K562 (cell line): ENCODE results near the gene SHTN1. TPM values are rescaled to one million over a fixed set of nuclear protein-coding genes. Genes with fewer than 3 reads are reported as not detected.

Experiments used
- ATAC-seq: fragments of 200-7000 bp; cut with Tn5 transposase; 3 replicates; pipeline ENCODE4 v1.9.1; 2020; ENCODE audit warnings: moderate library complexity
- BruUV-seq: library from RNA; stranded (reverse); fragments of 400-500 nt; replicated peaks from 2 replicates; lab custom pipeline; 2021; lab: Mats Ljungman, UMichigan
- CTCF ChIA-PET: fragments of 300-600 bp; formaldehyde crosslinking; extraction: SDS; loops from one replicate; lab custom pipeline; 2021; ENCODE audit warnings: low intra/inter-chr PET ratio; lab: Yijun Ruan, JAX
- POLR2A ChIA-PET: fragments of 300-600, 350-650 bp; sonication (Branson Sonifier 250); formaldehyde crosslinking; extraction: SDS; loops from one replicate; lab custom pipeline; 2021; ENCODE audit warnings: antibody characterized with exemption, inconsistent platforms; lab: Yijun Ruan, JAX
- DNase-seq, 4 experiments: peaks; one replicate each; pipeline versions ENCODE4 v3.0.0 to v3.0.0-alpha.2; 2011 to 2018; ENCODE audit warnings: low spot score in 3 of 4, mixed read lengths in 3 of 4; ENCODE audit errors: extremely low read depth in 1 of 4
- FAIRE-seq: peaks from 2 replicates; lab custom pipeline; 2011; peaks lifted over from hg19 to GRCh38; lab: Jason Lieb, UNC
- H2AFZ ChIP-seq: 2 replicates; pipeline ENCODE4 v1.6.0; 2011; ENCODE audit warnings: low read depth, low read length, control low read depth, inconsistent platforms
- H3K27ac ChIP-seq: fragments of 200-600 bp; 3 replicates; pipeline ENCODE4 v1.8.0; 2011; ENCODE audit warnings: low read depth, mild to moderate bottlenecking, control low read depth, inconsistent platforms, low read length, moderate library complexity, mixed read lengths; ENCODE audit errors: extremely low read depth
- H3K27me3 ChIP-seq, 2 experiments: fragments of 300-600 bp in 1 of 2; 2 replicates in 1 of 2; 3 replicates in 1 of 2; pipeline versions ENCODE4 v1.6.0 to v1.8.0; 2011; ENCODE audit warnings: inconsistent platforms in 2 of 2, low read length in 2 of 2, mild to moderate bottlenecking in 1 of 2, mixed read lengths in 1 of 2, moderate library complexity in 1 of 2; ENCODE audit not compliant: control insufficient read depth in 2 of 2, insufficient read depth in 2 of 2
- H3K36me3 ChIP-seq: fragments of 300-600 bp; 3 replicates; pipeline ENCODE4 v1.8.0; 2011; ENCODE audit warnings: mild to moderate bottlenecking, low read length, inconsistent platforms; ENCODE audit not compliant: control insufficient read depth, insufficient read depth
- H3K4me1 ChIP-seq, 2 experiments: fragments of 200-600 bp in 1 of 2; replicated peaks in 1 of 2; 2 replicates in 1 of 2; 3 replicates in 1 of 2; pipeline versions ENCODE4 v1.5.1 to v1.8.0; 2011; ENCODE audit warnings: inconsistent platforms in 2 of 2, low read length in 2 of 2, mild to moderate bottlenecking in 1 of 2, mixed read lengths in 1 of 2, moderate library complexity in 1 of 2; ENCODE audit not compliant: control insufficient read depth in 2 of 2, insufficient read depth in 2 of 2
- H3K4me2 ChIP-seq: 2 replicates; pipeline ENCODE4 v1.6.1; 2011; ENCODE audit warnings: low read length, control low read depth, inconsistent platforms, mixed read lengths; ENCODE audit not compliant: insufficient read depth
- H3K4me3 ChIP-seq: fragments of 200-600 bp; sonication (generic), shearing (Covaris generic); 2 replicates; pipeline ENCODE4 v1.5.1; 2016; ENCODE audit warnings: control low read depth, inconsistent platforms
- H3K79me2 ChIP-seq: fragments of 200-600 bp; 3 replicates; pipeline ENCODE4 v1.8.0; 2011; ENCODE audit warnings: low read length, inconsistent platforms; ENCODE audit not compliant: control insufficient read depth, insufficient read depth
- H3K9ac ChIP-seq, 2 experiments: 2 replicates each; pipeline versions ENCODE4 v1.6.0 to v1.6.1; 2011; ENCODE audit warnings: low read depth in 2 of 2, low read length in 2 of 2, control low read depth in 1 of 2, inconsistent platforms in 1 of 2, mild to moderate bottlenecking in 1 of 2, mixed read lengths in 1 of 2; ENCODE audit not compliant: insufficient read depth in 1 of 2
- H3K9me1 ChIP-seq: one replicate; pipeline ENCODE4 v1.6.0; 2011; ENCODE audit warnings: inconsistent platforms, mild to moderate bottlenecking, low read length, moderate library complexity; ENCODE audit not compliant: control insufficient read depth, insufficient read depth
- H3K9me3 ChIP-seq: replicated peaks from 2 replicates; pipeline ENCODE4 v1.5.1; 2011; ENCODE audit warnings: low read depth, low read length, inconsistent platforms; ENCODE audit not compliant: control insufficient read depth, insufficient read depth
- H4K20me1 ChIP-seq: replicated peaks from 2 replicates; pipeline ENCODE4 v1.6.1; 2011; ENCODE audit warnings: low read length, inconsistent platforms, mixed read lengths; ENCODE audit not compliant: control insufficient read depth, insufficient read depth
- ADNP ChIP-seq: fragments of 200-800 bp; sonication (Bioruptor generic); IDR thresholded peaks from 2 replicates; pipeline ENCODE4 v1.6.1; 2016; ENCODE audit warnings: missing genetic modification characterization, missing compliant biosample characterization
- ESRRB ChIP-seq: fragments of 250-450 bp; sonication (Bioruptor Pico); IDR thresholded peaks from 2 replicates; pipeline ENCODE4 v1.5.0; 2020; ENCODE audit warnings: mild to moderate bottlenecking, moderate library complexity, borderline replicate concordance
- PHTF2 ChIP-seq: fragments of 250-450 bp; sonication (Bioruptor Pico); IDR thresholded peaks from 2 replicates; pipeline ENCODE4 v1.5.0; 2021; ENCODE audit warnings: mild to moderate bottlenecking
- POLR2G ChIP-seq: fragments of 200-400 bp; formaldehyde crosslinking; IDR thresholded peaks from 2 replicates; pipeline ENCODE4 v1.6.1; 2017; ENCODE audit warnings: low read depth, mild to moderate bottlenecking, antibody characterized with exemption, low read length, moderate library complexity
- ZBTB5 ChIP-seq: fragments of 450-650 bp; IDR thresholded peaks from 2 replicates; pipeline ENCODE4 v1.6.1; 2017; ENCODE audit warnings: antibody characterized with exemption
- ZNF695 ChIP-seq: fragments of 450-650 bp; formaldehyde crosslinking; IDR thresholded peaks from 2 replicates; pipeline ENCODE4 v1.4.0; 2020; ENCODE audit warnings: mild to moderate bottlenecking, moderate library complexity
- WGBS: fragments of 100-300 bp; shearing (Covaris generic); methylation state at CpG from one replicate; pipeline ENCODE4 v1.1.6; 2016; ENCODE audit warnings: low coverage, mixed read lengths; ENCODE audit not compliant: insufficient coverage; ENCODE audit errors: missing lambda C conversion rate; 5-methylcytosine and 5-hydroxymethylcytosine counted together
- in situ Hi-C: fragments of 300-500 bp; cut with MboI; formaldehyde crosslinking; loops from 4 replicates; pipeline ENCODE4 v1.15.0; 2018; ENCODE audit warnings: inconsistent platforms, mixed read lengths
- intact Hi-C: fragments of 100-400 bp; cut with micrococcal nuclease; formaldehyde crosslinking; loops from 2 replicates; pipeline ENCODE4 v1.14.2; 2022
- polyA plus RNA-seq, 8 experiments: library from polyadenylated mRNA; depleted of rRNA in 4 of 8; stranded (reverse) in 5 of 8; unstranded in 3 of 8; fragments of >200 nt; fragmentation: Nextera tagmentation in 2 of 8; fragmentation: Illumina TruSeq in 1 of 8; extraction: Ambion mirVana in 2 of 8; extraction: Trizol in 1 of 8; gene quantifications; 2 replicates each; pipeline versions ENCODE4 v1.2.1 to v1.2.3, GENCODE V29; 2011 to 2014; ENCODE audit warnings: inconsistent platforms in 1 of 8, missing spikeins in 1 of 8
- total RNA-seq, 7 experiments: library from RNA; depleted of rRNA in 6 of 7; stranded (reverse); fragments of >200 nt in 6 of 7; fragmentation: Illumina TruSeq in 2 of 7; extraction: Trizol in 2 of 7; gene quantifications; 2 replicates each; pipeline versions ENCODE4 v1.2.1 to v1.2.3, GENCODE V29; 2011 to 2021; ENCODE audit warnings: low replicate concordance in 1 of 7
- TF ChIP-seq, protein P1 (sequence below): conservative IDR thresholded peaks from 2 replicates; pipeline ENCODE4 v1.6.1; 2011; ENCODE audit warnings: low read depth, mild to moderate bottlenecking, low read length; ENCODE audit not compliant: control insufficient read depth
- TF ChIP-seq, protein P2 (sequence below), 2 experiments: fragments of 250-450 bp in 1 of 2; fragments of 450-650 bp in 1 of 2; sonication (Bioruptor Pico) in 1 of 2; IDR thresholded peaks; 2 replicates each; pipeline versions ENCODE4 v1.6.1 to v1.8.0; 2016 to 2021; ENCODE audit warnings: mild to moderate bottlenecking in 2 of 2, moderate library complexity in 2 of 2, missing compliant biosample characterization in 1 of 2, missing genetic modification characterization in 1 of 2
- TF ChIP-seq, protein P3 (sequence below): fragments of 250-450 bp; sonication (Bioruptor Pico); IDR thresholded peaks from 2 replicates; pipeline ENCODE4 v1.8.0; 2021; ENCODE audit warnings: borderline replicate concordance, mild to moderate bottlenecking, moderate library complexity; ENCODE audit not compliant: poor library complexity, severe bottlenecking
- TF ChIP-seq, protein P4 (sequence below): sonication (generic); formaldehyde crosslinking; IDR thresholded peaks from 2 replicates; pipeline ENCODE4 v1.8.0; 2023; ENCODE audit warnings: mild to moderate bottlenecking, missing genetic modification reagents

SHTN1 gene
- total and polyA plus RNA-seq, 9 of the 15 experiments (the other 6 are each of a cell fraction or from before 2014, with no cell fraction given) = 5.4 to 21.3 (median 13.3) TPM

DNA sequence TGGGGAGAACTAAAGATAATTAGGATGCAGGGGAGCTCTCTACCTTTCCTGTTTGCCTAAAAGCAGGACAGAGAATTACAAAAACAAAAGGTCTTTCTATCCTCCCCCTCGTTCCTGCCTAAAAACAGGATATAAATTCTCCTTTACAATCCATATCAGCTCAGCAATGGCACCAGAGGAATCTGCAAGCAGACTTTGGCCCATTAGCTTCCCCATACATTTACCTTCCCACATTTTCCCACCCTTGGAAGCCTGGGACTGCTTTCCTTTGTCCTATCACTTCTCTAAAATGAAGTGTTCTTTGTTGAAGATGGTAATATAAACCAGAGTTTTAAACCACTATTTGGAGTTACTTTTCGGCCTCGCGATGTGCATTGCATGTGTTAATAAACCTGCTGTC, 15.5 kb downstream of the SHTN1 start:
- no peaks in the 10 kb centered on the region for H3K9me3 ChIP-seq
- H3K27me3 ChIP-seq = no peaks in the 10 kb centered on the region
- no peaks in the 10 kb centered on the region; the same call in none of the 2 replicates for H4K20me1 ChIP-seq
- H3K9me1 ChIP-seq = no peaks in the 10 kb centered on the region
- FAIRE-seq = no peak
- no peak overlapping the region for H3K4me2 ChIP-seq
- intact Hi-C loops = no loop called here
- H3K36me3 ChIP-seq = 0 out of 3 replicates have a peak, but pooled peaks cover 4% of the 10 kb centered on the region
- no TSS peak for BruUV-seq
- no peak overlapping the region for H3K9ac ChIP-seq
- DNase-seq = no peak
- H2AFZ ChIP-seq = no peak overlapping the region
- H3K27ac ChIP-seq = no peak overlapping the region
- ChIA-PET CTCF (no interaction called here), POLR2A (interaction anchor here (0.6 to 1.2 kb wide), 4 partner anchors 11 to 17 kb away, joined by 3 to 4 read pairs (median 3); partner anchors contain the start of gene SHTN1)
- 86% methylated on average over 4 of the region's 4 CpGs for WGBS
- peaks cover 0 to 7% of the 10 kb centered on the region in 2 experiments; a peak in 2 of 5 replicates for H3K4me1 ChIP-seq
- peaks cover 58% of the 10 kb centered on the region for H3K79me2 ChIP-seq
- in situ Hi-C loops = no loop called here
- H3K4me3 ChIP-seq = no peak overlapping the region
- no peak for ATAC-seq
- TF ChIP-seq ADNP (tag) (no peak), POLR2G (no peak), ZBTB5 (no peak), ESRRB (CRISPR knock-in tag) (no peak), PHTF2 (CRISPR knock-in tag) (no peak), ZNF695 (CRISPR knock-in tag) (no peak)
- TF ChIP-seq, protein P1, sequence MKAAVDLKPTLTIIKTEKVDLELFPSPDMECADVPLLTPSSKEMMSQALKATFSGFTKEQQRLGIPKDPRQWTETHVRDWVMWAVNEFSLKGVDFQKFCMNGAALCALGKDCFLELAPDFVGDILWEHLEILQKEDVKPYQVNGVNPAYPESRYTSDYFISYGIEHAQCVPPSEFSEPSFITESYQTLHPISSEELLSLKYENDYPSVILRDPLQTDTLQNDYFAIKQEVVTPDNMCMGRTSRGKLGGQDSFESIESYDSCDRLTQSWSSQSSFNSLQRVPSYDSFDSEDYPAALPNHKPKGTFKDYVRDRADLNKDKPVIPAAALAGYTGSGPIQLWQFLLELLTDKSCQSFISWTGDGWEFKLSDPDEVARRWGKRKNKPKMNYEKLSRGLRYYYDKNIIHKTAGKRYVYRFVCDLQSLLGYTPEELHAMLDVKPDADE = no peak
- TF ChIP-seq, protein P2, sequence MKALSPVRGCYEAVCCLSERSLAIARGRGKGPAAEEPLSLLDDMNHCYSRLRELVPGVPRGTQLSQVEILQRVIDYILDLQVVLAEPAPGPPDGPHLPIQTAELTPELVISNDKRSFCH (CRISPR knock-in tag; IDR thresholded peaks at IDR 0.05) = no peak
- TF ChIP-seq, protein P2 (tag; IDR thresholded peaks at IDR 0.05) = no peak
- TF ChIP-seq, protein P3, sequence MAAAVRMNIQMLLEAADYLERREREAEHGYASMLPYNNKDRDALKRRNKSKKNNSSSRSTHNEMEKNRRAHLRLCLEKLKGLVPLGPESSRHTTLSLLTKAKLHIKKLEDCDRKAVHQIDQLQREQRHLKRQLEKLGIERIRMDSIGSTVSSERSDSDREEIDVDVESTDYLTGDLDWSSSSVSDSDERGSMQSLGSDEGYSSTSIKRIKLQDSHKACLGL = no peak
- TF ChIP-seq, protein P4, sequence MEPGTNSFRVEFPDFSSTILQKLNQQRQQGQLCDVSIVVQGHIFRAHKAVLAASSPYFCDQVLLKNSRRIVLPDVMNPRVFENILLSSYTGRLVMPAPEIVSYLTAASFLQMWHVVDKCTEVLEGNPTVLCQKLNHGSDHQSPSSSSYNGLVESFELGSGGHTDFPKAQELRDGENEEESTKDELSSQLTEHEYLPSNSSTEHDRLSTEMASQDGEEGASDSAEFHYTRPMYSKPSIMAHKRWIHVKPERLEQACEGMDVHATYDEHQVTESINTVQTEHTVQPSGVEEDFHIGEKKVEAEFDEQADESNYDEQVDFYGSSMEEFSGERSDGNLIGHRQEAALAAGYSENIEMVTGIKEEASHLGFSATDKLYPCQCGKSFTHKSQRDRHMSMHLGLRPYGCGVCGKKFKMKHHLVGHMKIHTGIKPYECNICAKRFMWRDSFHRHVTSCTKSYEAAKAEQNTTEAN (CRISPR knock-in tag) = no peak
